Measurements from ENCODE around the gene PRUNE2. TPM values are rescaled to one million over a fixed set of nuclear protein-coding genes. Genes with fewer than 3 reads are reported as not detected.

PRUNE2 gene
- total and polyA plus RNA-seq, 2 of the 13 experiments (the other 11 are each of a cell fraction or from before 2014, with no cell fraction given): 0.02 TPM; not detected in 1

GRCh38 chr9:76737154-76737902 lies 168.6 kb downstream of the PRUNE2 start (continued):
- TF ChIP-seq THYN1 (CRISPR knock-in tag; IDR thresholded peaks at IDR 0.05; ENCODE audit: borderline replicate concordance, low read depth): no peak

- ATAC-seq (no peak), DNase-seq (ENCODE audit: low spot score) (no peak), FAIRE-seq (no peak)
- POLR2A ChIA-PET: no interaction called here
- CTCF ChIA-PET (ENCODE audit: low intra/inter-chr PET ratio, low total read pairs): no interaction called here
- Histone ChIP-seq H3K27me3 (ENCODE audit: control insufficient read depth in 1 of 2, insufficient read depth in 2 of 2, low read length in 2 of 2) (peaks cover 0 to 8% of the 10 kb centered on the region in 2 experiments; a peak in 2 of 5 replicates), H3K9me3 (ENCODE audit: low read length) (no peaks in the 10 kb centered on the region), H3K79me2 (ENCODE audit: insufficient read depth, low read length) (no peaks in the 10 kb centered on the region), H3K4me2 (ENCODE audit: low read depth, low read length) (no peak overlapping the region), H3K4me1 (ENCODE audit: insufficient read depth, low read length) (no peaks in the 10 kb centered on the region), H3K9ac (ENCODE audit: insufficient read depth, low read depth, low read length) (no peak overlapping the region), H3K36me3 (replicated peaks in 1 of 2; ENCODE audit: control insufficient read depth in 1 of 2, insufficient read depth in 2 of 2, low read length in 2 of 2) (no peaks in the 10 kb centered on the region), H4K20me1 (ENCODE audit: insufficient read depth, low read length) (no peaks in the 10 kb centered on the region), H3K4me3 (replicated peaks in 1 of 3; ENCODE audit: insufficient read depth in 1 of 3, low read depth in 2 of 3, low read length in 3 of 3) (no peak overlapping the region), H3K27ac (ENCODE audit: extremely low read length, insufficient read depth, low read length) (no peak overlapping the region), H2AFZ (ENCODE audit: low read length) (no peak overlapping the region)
- 0% methylated on average over 3 of the region's 3 CpGs for WGBS (ENCODE audit: low lambda C conversion rate)
- TF ChIP-seq ZNF18 (CRISPR knock-in tag; IDR thresholded peaks at IDR 0.05; ENCODE audit: insufficient replicate concordance): no peak
- BruUV-seq (replicated peaks): no TSS peak
- intact Hi-C loops (cut with micrococcal nuclease; ENCODE audit: unreplicated experiment): no loop called here
- in situ Hi-C loops (cut with HindIII; ENCODE audit: extremely low pct_ligation_motif_present, low pct_unique_long_range_greater_than_20kb): no loop called here
These were observed 171.2 kb downstream of the PRUNE2 start for GRCh38 chr9:76734716-76735115.

GRCh38 chr9:76733096-76733495 lies 172.8 kb downstream of the PRUNE2 start:
- in situ Hi-C loops (cut with HindIII; ENCODE audit: extremely low pct_ligation_motif_present, low pct_unique_long_range_greater_than_20kb): no loop called here
- WGBS (ENCODE audit: low lambda C conversion rate): 54% methylated on average over 1 of the region's 1 CpG
- FAIRE-seq (no peak), ATAC-seq (no peak), DNase-seq (ENCODE audit: low spot score) (no peak)
- H3K9ac ChIP-seq (ENCODE audit: insufficient read depth, low read depth, low read length): no peak overlapping the region
- intact Hi-C loops (cut with micrococcal nuclease; ENCODE audit: unreplicated experiment): no loop called here
- H4K20me1 ChIP-seq (ENCODE audit: insufficient read depth, low read length): no peaks in the 10 kb centered on the region
- no peak overlapping the region for H3K27ac ChIP-seq (ENCODE audit: extremely low read length, insufficient read depth, low read length)
- no peak overlapping the region for H3K4me3 ChIP-seq (replicated peaks in 1 of 3; ENCODE audit: insufficient read depth in 1 of 3, low read depth in 2 of 3, low read length in 3 of 3)
- no peaks in the 10 kb centered on the region for H3K9me3 ChIP-seq (ENCODE audit: low read length)
- peaks cover 0 to 6% of the 10 kb centered on the region in 2 experiments; a peak in 2 of 5 replicates for H3K27me3 ChIP-seq (ENCODE audit: control insufficient read depth in 1 of 2, insufficient read depth in 2 of 2, low read length in 2 of 2)
- H3K4me1 ChIP-seq (ENCODE audit: insufficient read depth, low read length): no peaks in the 10 kb centered on the region
- ChIA-PET CTCF (ENCODE audit: low intra/inter-chr PET ratio, low total read pairs) (no interaction called here), POLR2A (no interaction called here)
- no peaks in the 10 kb centered on the region for H3K36me3 ChIP-seq (replicated peaks in 1 of 2; ENCODE audit: control insufficient read depth in 1 of 2, insufficient read depth in 2 of 2, low read length in 2 of 2)
- no peaks in the 10 kb centered on the region for H3K79me2 ChIP-seq (ENCODE audit: insufficient read depth, low read length)
- H2AFZ ChIP-seq (ENCODE audit: low read length): no peak overlapping the region
- BruUV-seq (replicated peaks): no TSS peak
- no peak overlapping the region for H3K4me2 ChIP-seq (ENCODE audit: low read depth, low read length)
- TF ChIP-seq ZNF580 (CRISPR knock-in tag; IDR thresholded peaks at IDR 0.05; ENCODE audit: borderline replicate concordance, low read depth) (no peak), FOXC1 (CRISPR knock-in tag; IDR thresholded peaks at IDR 0.05; ENCODE audit: borderline replicate concordance) (no peak), JDP2 (CRISPR knock-in tag; IDR thresholded peaks at IDR 0.05; ENCODE audit: borderline replicate concordance) (no peak), KDM4B (CRISPR knock-in tag; IDR thresholded peaks at IDR 0.05) (no peak), MIER2 (CRISPR knock-in tag; IDR thresholded peaks at IDR 0.05) (no peak), RORA (CRISPR knock-in tag; IDR thresholded peaks at IDR 0.05) (no peak), XBP1 (CRISPR knock-in tag; IDR thresholded peaks at IDR 0.05) (no peak), IRF1 (CRISPR knock-in tag; IDR thresholded peaks at IDR 0.05; ENCODE audit: low read depth) (no peak), IRX3 (CRISPR knock-in tag; IDR thresholded peaks at IDR 0.05; ENCODE audit: borderline replicate concordance, low read depth) (no peak), NR2F1 (CRISPR knock-in tag; IDR thresholded peaks at IDR 0.05) (no peak), SOX6 (IDR thresholded peaks at IDR 0.05) (no peak), SOX6 (CRISPR knock-in tag; IDR thresholded peaks at IDR 0.05) (no peak)

All from HepG2 (cell line).